ENCODE results near the gene VENTX. TPM values are rescaled to one million over a fixed set of nuclear protein-coding genes. Genes with fewer than 3 reads are reported as not detected.

The VENTX gene
- total RNA-seq, 1 experiment from 2014 or later: not detected

GRCh38 chr10:133200621-133201031, 37.0 kb upstream of the VENTX start:
- no peaks in the 10 kb centered on the region for H3K27me3 ChIP-seq (ENCODE audit: insufficient read depth, low read length)
- DNase-seq (ENCODE audit: low read depth, low spot score): no peak

More at GRCh38 chr10:133200621-133201031, 37.0 kb upstream of the VENTX start:
- Histone ChIP-seq H3K4me3 (replicated peaks in 1 of 2; ENCODE audit: low read depth in 1 of 2, low read length in 2 of 2) (no peak overlapping the region), H3K4me2 (ENCODE audit: low read length) (no peak overlapping the region), H2AFZ (ENCODE audit: low read depth, low read length, poor library complexity, severe bottlenecking) (no peak overlapping the region), H3K9me3 (ENCODE audit: control insufficient read depth in 1 of 2, insufficient read depth in 1 of 2, low read depth in 1 of 2, low read length in 2 of 2) (no peaks in the 10 kb centered on the region), H3K4me1 (ENCODE audit: control insufficient read depth in 1 of 2, insufficient read depth in 2 of 2, low read length in 2 of 2) (no peaks in the 10 kb centered on the region), H3K9me2 (ENCODE audit: insufficient read depth) (no peaks in the 10 kb centered on the region), H3K9ac (ENCODE audit: low read length) (no peak overlapping the region), H4K20me1 (ENCODE audit: insufficient read depth) (no peaks in the 10 kb centered on the region), H3K36me3 (ENCODE audit: control insufficient read depth in 1 of 2, insufficient read depth in 2 of 2, low read length in 2 of 2) (no peaks in the 10 kb centered on the region), H3K27ac (ENCODE audit: low read depth, low read length) (no peak overlapping the region), H3K79me2 (ENCODE audit: insufficient read depth, low read length) (no peaks in the 10 kb centered on the region)
- RAD21 ChIA-PET (ENCODE audit: low non-redundant PET in 1 of 2, low total read pairs in 2 of 2, uncharacterized antibody in 2 of 2, unreplicated experiment in 2 of 2): no interaction called here
- POLR2A ChIA-PET: no interaction called here
- TF ChIP-seq POLR2AphosphoS5 (IDR thresholded peaks at IDR 0.05; ENCODE audit: low read depth, low read length) (no peak), CEBPB (IDR thresholded peaks at IDR 0.05; ENCODE audit: low read depth) (no peak), REST (IDR thresholded peaks at IDR 0.05; ENCODE audit: low read depth) (no peak)
- CTCF ChIA-PET: no interaction called here
- intact Hi-C loops (cut with micrococcal nuclease): no loop called here
- ATAC-seq: no peak
- no TSS peak for BruUV-seq (replicated peaks)

Data from HCT116 (cell line).